ENCODE results near the gene LPAR1.

LPAR1 gene

GRCh38 chr9:110950041-110950645 is 88.1 kb downstream of the LPAR1 start:
- no peaks in the 10 kb centered on the region for H3K36me3 ChIP-seq (replicated peaks)
- no peaks in the 10 kb centered on the region for H3K4me1 ChIP-seq
- H3K9me3 ChIP-seq, result no peaks in the 10 kb centered on the region
- no peaks in the 10 kb centered on the region for H3K27me3 ChIP-seq (ENCODE audit: low read depth)
- in situ Hi-C loops (cut with MboI; ENCODE audit: low sequenced_read_pairs), result no loop called here
- DNase-seq (ENCODE audit: low spot score in 2 of 2), result no peak
- no peak overlapping the region for H3K4me3 ChIP-seq

GRCh38 chr9:110949081-110949480 is 89.2 kb downstream of the LPAR1 start:
- no peaks in the 10 kb centered on the region for H3K4me1 ChIP-seq
- no peak for DNase-seq (ENCODE audit: low spot score in 2 of 2)
- no peaks in the 10 kb centered on the region for H3K36me3 ChIP-seq (replicated peaks)
- in situ Hi-C loops (cut with MboI; ENCODE audit: low sequenced_read_pairs), result no loop called here
- no peaks in the 10 kb centered on the region for H3K9me3 ChIP-seq
- H3K4me3 ChIP-seq, result no peak overlapping the region
- H3K27me3 ChIP-seq (ENCODE audit: low read depth), result no peaks in the 10 kb centered on the region

- in situ Hi-C loops (cut with MboI; ENCODE audit: low sequenced_read_pairs), result no loop called here
- DNase-seq (ENCODE audit: low spot score in 2 of 2), result no peak
- no peaks in the 10 kb centered on the region for H3K27me3 ChIP-seq (ENCODE audit: low read depth)
- H3K4me3 ChIP-seq, result no peak overlapping the region
- no peaks in the 10 kb centered on the region for H3K9me3 ChIP-seq
- H3K36me3 ChIP-seq (replicated peaks), result no peaks in the 10 kb centered on the region
- H3K4me1 ChIP-seq, result no peaks in the 10 kb centered on the region
These were observed 90.7 kb downstream of the LPAR1 start for GRCh38 chr9:110947491-110948044.

GRCh38 chr9:110942522-110942921 is 95.7 kb downstream of the LPAR1 start:
- no peaks in the 10 kb centered on the region for H3K36me3 ChIP-seq (replicated peaks)
- H3K9me3 ChIP-seq, result no peaks in the 10 kb centered on the region
- no peaks in the 10 kb centered on the region for H3K27me3 ChIP-seq (ENCODE audit: low read depth)
- H3K4me1 ChIP-seq, result no peaks in the 10 kb centered on the region
- in situ Hi-C loops (cut with MboI; ENCODE audit: low sequenced_read_pairs), result no loop called here
- H3K4me3 ChIP-seq, result no peak overlapping the region
- no peak for DNase-seq (ENCODE audit: low spot score in 2 of 2)

GRCh38 chr9:110940951-110941557 is 97.2 kb downstream of the LPAR1 start:
- no peaks in the 10 kb centered on the region for H3K4me1 ChIP-seq
- H3K36me3 ChIP-seq (replicated peaks), result no peaks in the 10 kb centered on the region
- no peak overlapping the region for H3K4me3 ChIP-seq
- H3K27me3 ChIP-seq (ENCODE audit: low read depth), result no peaks in the 10 kb centered on the region
- in situ Hi-C loops (cut with MboI; ENCODE audit: low sequenced_read_pairs), result no loop called here
- no peak for DNase-seq (ENCODE audit: low spot score in 2 of 2)
- H3K9me3 ChIP-seq, result no peaks in the 10 kb centered on the region

GRCh38 chr9:110939573-110939972 is 98.7 kb downstream of the LPAR1 start:
- no peaks in the 10 kb centered on the region for H3K9me3 ChIP-seq

GRCh38 chr9:110939047-110939446 is 99.2 kb downstream of the LPAR1 start:
- in situ Hi-C loops (cut with MboI; ENCODE audit: low sequenced_read_pairs), result no loop called here
- Histone ChIP-seq H3K36me3 (replicated peaks) (no peaks in the 10 kb centered on the region), H3K27me3 (ENCODE audit: low read depth) (no peaks in the 10 kb centered on the region), H3K9me3 (no peaks in the 10 kb centered on the region), H3K4me3 (no peak overlapping the region), H3K4me1 (no peaks in the 10 kb centered on the region)
- DNase-seq (ENCODE audit: low spot score in 2 of 2), result no peak

More at GRCh38 chr9:110939573-110939972, 98.7 kb downstream of the LPAR1 start:
- Histone ChIP-seq H3K4me3 (no peak overlapping the region), H3K27me3 (ENCODE audit: low read depth) (no peaks in the 10 kb centered on the region), H3K36me3 (replicated peaks) (no peaks in the 10 kb centered on the region), H3K4me1 (no peaks in the 10 kb centered on the region)
- in situ Hi-C loops (cut with MboI; ENCODE audit: low sequenced_read_pairs), result no loop called here
- DNase-seq (ENCODE audit: low spot score in 2 of 2), result no peak

- H3K36me3 ChIP-seq (replicated peaks), result no peaks in the 10 kb centered on the region
- no peak for DNase-seq (ENCODE audit: low spot score in 2 of 2)
- H3K9me3 ChIP-seq, result no peaks in the 10 kb centered on the region
- in situ Hi-C loops (cut with MboI; ENCODE audit: low sequenced_read_pairs), result no loop called here
- H3K4me1 ChIP-seq, result no peaks in the 10 kb centered on the region
- no peaks in the 10 kb centered on the region for H3K27me3 ChIP-seq (ENCODE audit: low read depth)
- no peak overlapping the region for H3K4me3 ChIP-seq
These were observed 100.0 kb downstream of the LPAR1 start for GRCh38 chr9:110938242-110938641.

GRCh38 chr9:110936719-110937452 is 101.4 kb downstream of the LPAR1 start:
- no peaks in the 10 kb centered on the region for H3K9me3 ChIP-seq
- no peaks in the 10 kb centered on the region for H3K36me3 ChIP-seq (replicated peaks)
- DNase-seq (ENCODE audit: low spot score in 2 of 2), result no peak
- in situ Hi-C loops (cut with MboI; ENCODE audit: low sequenced_read_pairs), result no loop called here
- no peak overlapping the region for H3K4me3 ChIP-seq
- H3K27me3 ChIP-seq (ENCODE audit: low read depth), result no peaks in the 10 kb centered on the region
- no peaks in the 10 kb centered on the region for H3K4me1 ChIP-seq

- in situ Hi-C loops (cut with MboI; ENCODE audit: low sequenced_read_pairs), result no loop called here
- Histone ChIP-seq H3K9me3 (no peaks in the 10 kb centered on the region), H3K36me3 (replicated peaks) (no peaks in the 10 kb centered on the region), H3K4me3 (no peak overlapping the region), H3K4me1 (no peaks in the 10 kb centered on the region), H3K27me3 (ENCODE audit: low read depth) (no peaks in the 10 kb centered on the region)
- DNase-seq (ENCODE audit: low spot score in 2 of 2), result no peak
These were observed 102.0 kb downstream of the LPAR1 start for GRCh38 chr9:110936237-110936636.

GRCh38 chr9:110935829-110936228 is 102.4 kb downstream of the LPAR1 start:
- no peaks in the 10 kb centered on the region for H3K4me1 ChIP-seq
- no peak for DNase-seq (ENCODE audit: low spot score in 2 of 2)
- in situ Hi-C loops (cut with MboI; ENCODE audit: low sequenced_read_pairs), result no loop called here
- no peaks in the 10 kb centered on the region for H3K9me3 ChIP-seq
- H3K27me3 ChIP-seq (ENCODE audit: low read depth), result no peaks in the 10 kb centered on the region
- H3K36me3 ChIP-seq (replicated peaks), result no peaks in the 10 kb centered on the region
- no peak overlapping the region for H3K4me3 ChIP-seq

- DNase-seq (ENCODE audit: low spot score in 2 of 2), result no peak
- Histone ChIP-seq H3K27me3 (ENCODE audit: low read depth) (no peaks in the 10 kb centered on the region), H3K36me3 (replicated peaks) (no peaks in the 10 kb centered on the region), H3K9me3 (no peaks in the 10 kb centered on the region), H3K4me3 (no peak overlapping the region), H3K4me1 (no peaks in the 10 kb centered on the region)
- in situ Hi-C loops (cut with MboI; ENCODE audit: low sequenced_read_pairs), result no loop called here
These were observed 104.8 kb downstream of the LPAR1 start for GRCh38 chr9:110933350-110934001.

- Histone ChIP-seq H3K4me3 (no peak overlapping the region), H3K4me1 (no peaks in the 10 kb centered on the region), H3K27me3 (ENCODE audit: low read depth) (no peaks in the 10 kb centered on the region), H3K9me3 (no peaks in the 10 kb centered on the region), H3K36me3 (replicated peaks) (no peaks in the 10 kb centered on the region)
- DNase-seq (ENCODE audit: low spot score in 2 of 2), result no peak
- in situ Hi-C loops (cut with MboI; ENCODE audit: low sequenced_read_pairs), result no loop called here
These were observed 105.4 kb downstream of the LPAR1 start for GRCh38 chr9:110932863-110933262.

GRCh38 chr9:110928599-110928998 is 109.7 kb downstream of the LPAR1 start:
- in situ Hi-C loops (cut with MboI; ENCODE audit: low sequenced_read_pairs), result no loop called here
- no peaks in the 10 kb centered on the region for H3K27me3 ChIP-seq (ENCODE audit: low read depth)
- no peaks in the 10 kb centered on the region for H3K9me3 ChIP-seq
- H3K36me3 ChIP-seq (replicated peaks), result no peaks in the 10 kb centered on the region
- H3K4me3 ChIP-seq, result no peak overlapping the region
- DNase-seq (ENCODE audit: low spot score in 2 of 2), result no peak
- H3K4me1 ChIP-seq, result no peaks in the 10 kb centered on the region

Measured in HAP-1 (cell line).